HEK293 (cell line): ENCODE data around the gene UBE3C.
A peak's percentile ranks its signal among the peaks of the same experiment; 100 is the strongest.

Experiments used
- CTCF ChIA-PET: fragments of 350-600 bp; formaldehyde crosslinking; extraction: SDS; loops from one replicate; lab custom pipeline; 2021; ENCODE audit warnings: antibody characterized with exemption; lab: Yijun Ruan, JAX
- POLR2A ChIA-PET: fragments of 300-600 bp; formaldehyde crosslinking; extraction: SDS; loops from one replicate; lab custom pipeline; 2020; ENCODE audit warnings: antibody characterized with exemption, inconsistent platforms; lab: Yijun Ruan, JAX
- H3K27ac ChIP-seq: fragments of 200-500 bp; sonication (Bioruptor generic); 2 replicates; pipeline ENCODE4 v1.5.1; 2014; ENCODE audit warnings: low read depth, low read length, control low read depth, inconsistent platforms; ENCODE audit errors: extremely low read depth
- H3K36me3 ChIP-seq, 2 experiments: fragments of 200-500 bp in 1 of 2; sonication (Bioruptor generic) in 1 of 2; 1 replicate in 1 of 2; 2 replicates in 1 of 2; pipeline ENCODE4 v1.5.1; 2014 to 2017; ENCODE audit warnings: inconsistent platforms in 2 of 2, low read length in 2 of 2; ENCODE audit not compliant: control insufficient read depth in 2 of 2, insufficient read depth in 1 of 2
- H3K4me1 ChIP-seq: fragments of 200-500 bp; sonication (Bioruptor generic); 2 replicates; pipeline ENCODE4 v1.5.1; 2014; ENCODE audit warnings: mild to moderate bottlenecking, low read length, inconsistent platforms; ENCODE audit not compliant: control insufficient read depth, insufficient read depth
- H3K4me3 ChIP-seq: 2 replicates; pipeline ENCODE4 v1.5.1; 2011; ENCODE audit warnings: low read depth, mild to moderate bottlenecking, control low read depth, low read length, moderate library complexity
- H3K9me3 ChIP-seq: fragments of 200-500 bp; sonication (Bioruptor generic); 2 replicates; pipeline ENCODE4 v1.5.1; 2014; ENCODE audit warnings: low read depth, low read length, inconsistent platforms; ENCODE audit not compliant: control insufficient read depth, insufficient read depth
- EGR2 ChIP-seq: fragments of 450-650 bp; formaldehyde crosslinking; IDR thresholded peaks from 2 replicates; pipeline ENCODE4 v1.5.1; 2016; ENCODE audit warnings: low read depth, missing biosample characterization, missing genetic modification characterization
- GLIS1 ChIP-seq: fragments of 450-650 bp; formaldehyde crosslinking; IDR thresholded peaks from 2 replicates; pipeline ENCODE4 v1.5.1; 2016; ENCODE audit warnings: missing biosample characterization, missing genetic modification characterization
- HIC1 ChIP-seq: fragments of 450-650 bp; formaldehyde crosslinking; IDR thresholded peaks from 2 replicates; pipeline ENCODE4 v1.5.1; 2016; ENCODE audit warnings: missing biosample characterization, missing genetic modification characterization
- RBAK ChIP-seq: fragments of 450-650 bp; formaldehyde crosslinking; IDR thresholded peaks from 2 replicates; pipeline ENCODE4 v1.5.1; 2016; ENCODE audit warnings: missing biosample characterization, missing genetic modification characterization
- SCRT1 ChIP-seq: fragments of 450-650 bp; formaldehyde crosslinking; IDR thresholded peaks from 2 replicates; pipeline ENCODE4 v1.5.1; 2016; ENCODE audit warnings: missing biosample characterization, missing genetic modification characterization, borderline replicate concordance
- SCRT2 ChIP-seq: fragments of 450-650 bp; formaldehyde crosslinking; IDR thresholded peaks from 2 replicates; pipeline ENCODE4 v1.5.1; 2016; ENCODE audit warnings: missing biosample characterization, missing genetic modification characterization
- WT1 ChIP-seq: fragments of 450-650 bp; formaldehyde crosslinking; IDR thresholded peaks from 2 replicates; pipeline ENCODE4 v1.5.1; 2016; ENCODE audit warnings: missing biosample characterization, missing genetic modification characterization
- ZFHX2 ChIP-seq: fragments of 450-650 bp; formaldehyde crosslinking; conservative IDR thresholded peaks from 2 replicates; pipeline ENCODE4 v1.5.1; 2016; ENCODE audit warnings: missing biosample characterization, missing genetic modification characterization
- ZFP3 ChIP-seq: fragments of 450-650 bp; formaldehyde crosslinking; IDR thresholded peaks from 2 replicates; pipeline ENCODE4 v1.5.1; 2016; ENCODE audit warnings: low read depth, missing biosample characterization, missing genetic modification characterization
- ZFP37 ChIP-seq: fragments of 450-650 bp; formaldehyde crosslinking; IDR thresholded peaks from 2 replicates; pipeline ENCODE4 v1.5.1; 2016; ENCODE audit warnings: missing biosample characterization, missing genetic modification characterization
- ZFP69B ChIP-seq: fragments of 450-650 bp; formaldehyde crosslinking; IDR thresholded peaks from 2 replicates; pipeline ENCODE4 v1.5.1; 2016; ENCODE audit warnings: missing biosample characterization, missing genetic modification characterization
- ZNF18 ChIP-seq: fragments of 450-650 bp; formaldehyde crosslinking; IDR thresholded peaks from 2 replicates; pipeline ENCODE4 v1.5.1; 2016; ENCODE audit warnings: missing biosample characterization, missing genetic modification characterization
- ZNF341 ChIP-seq: fragments of 450-650 bp; formaldehyde crosslinking; IDR thresholded peaks from 2 replicates; pipeline ENCODE4; 2016; ENCODE audit warnings: low read depth, missing biosample characterization, missing genetic modification characterization
- ZNF394 ChIP-seq: fragments of 450-650 bp; formaldehyde crosslinking; IDR thresholded peaks from 2 replicates; pipeline ENCODE4 v1.5.1; 2016; ENCODE audit warnings: missing biosample characterization, missing genetic modification characterization, mild to moderate bottlenecking, moderate library complexity, borderline replicate concordance
- ZNF571 ChIP-seq: fragments of 450-650 bp; formaldehyde crosslinking; IDR thresholded peaks from 2 replicates; pipeline ENCODE4 v1.5.0; 2017; ENCODE audit warnings: missing biosample characterization, missing genetic modification characterization
- ZNF600 ChIP-seq: fragments of 450-650 bp; formaldehyde crosslinking; IDR thresholded peaks from 2 replicates; pipeline ENCODE4 v1.5.1; 2016; ENCODE audit warnings: missing biosample characterization, missing genetic modification characterization
- ZNF701 ChIP-seq: fragments of 450-650 bp; formaldehyde crosslinking; IDR thresholded peaks from 2 replicates; pipeline ENCODE4 v1.5.1; 2016; ENCODE audit warnings: missing biosample characterization, missing genetic modification characterization
- TF ChIP-seq, protein P1 (sequence below): fragments of 450-650 bp; formaldehyde crosslinking; IDR thresholded peaks from 2 replicates; pipeline ENCODE4 v1.5.1; 2016; ENCODE audit warnings: missing biosample characterization, missing genetic modification characterization
- TF ChIP-seq, protein P2 (sequence below): fragments of 450-650 bp; formaldehyde crosslinking; IDR thresholded peaks from 2 replicates; pipeline ENCODE4 v1.5.1; 2016; ENCODE audit warnings: missing biosample characterization, missing genetic modification characterization

UBE3C gene

GRCh38 chr7:157141525-157142060 lies 2.9 kb downstream of the UBE3C start:
- ChIA-PET CTCF (interaction anchor here (0.5 to 0.6 kb wide), 2 partner anchors 88 to 1330 kb away, joined by 3 to 5 read pairs; no protein-coding TSS in a partner anchor), POLR2A (no interaction called here)
- TF ChIP-seq SCRT1 (tag by site-specific recombination) (peak; percentile 70), HIC1 (tag by site-specific recombination) (no peak), SCRT2 (peak; percentile 86), ZNF571 (tag by site-specific recombination) (no peak)
- Histone ChIP-seq H3K4me1 (peaks cover 5% of the 10 kb centered on the region), H3K27ac (no peak overlapping the region), H3K9me3 (no peaks in the 10 kb centered on the region), H3K4me3 (no peak overlapping the region), H3K36me3 (peaks cover 0 to 46% of the 10 kb centered on the region in 2 experiments; a peak in 2 of 3 replicates)

GRCh38 chr7:157143788-157144187 lies 5.1 kb downstream of the UBE3C start:
- Histone ChIP-seq H3K36me3 (peaks cover 0 to 49% of the 10 kb centered on the region in 2 experiments; a peak in 2 of 3 replicates), H3K4me1 (peaks cover 5% of the 10 kb centered on the region), H3K27ac (no peak overlapping the region), H3K9me3 (no peaks in the 10 kb centered on the region), H3K4me3 (no peak overlapping the region)
- CTCF ChIA-PET, result no interaction called here
- 0 out of 2 replicates have a peak, but pooled peaks have one; percentile 54 for TF ChIP-seq ZNF600 (tag by site-specific recombination)
- TF ChIP-seq RBAK (tag by site-specific recombination), result no peak
- TF ChIP-seq EGR2, result 0 out of 2 replicates have a peak, but pooled peaks have one; percentile 13
- peak; percentile 82 for TF ChIP-seq ZNF341
- peak; percentile 59; the same call in 1 of the 2 replicates for TF ChIP-seq WT1 (tag by site-specific recombination)
- TF ChIP-seq ZFHX2 (tag by site-specific recombination), result 0 out of 2 replicates have a peak, but pooled peaks have one; percentile 12
- POLR2A ChIA-PET, result no interaction called here

- ChIA-PET POLR2A (no interaction called here), CTCF (interaction anchor here (0.6 kb wide), 1 partner anchor 13 kb away, joined by 3 read pairs; no protein-coding TSS in a partner anchor)
- H3K36me3 ChIP-seq, result peaks cover 0 to 19% of the 10 kb centered on the region in 2 experiments; a peak in 2 of 3 replicates
- H3K9me3 ChIP-seq, result no peaks in the 10 kb centered on the region
- H3K27ac ChIP-seq, result no peak overlapping the region
- 0 out of 2 replicates have a peak, but pooled peaks have one; percentile 6 for TF ChIP-seq ZNF394 (tag by site-specific recombination)
- no peak for TF ChIP-seq ZNF701 (tag by site-specific recombination)
- TF ChIP-seq, protein P1, sequence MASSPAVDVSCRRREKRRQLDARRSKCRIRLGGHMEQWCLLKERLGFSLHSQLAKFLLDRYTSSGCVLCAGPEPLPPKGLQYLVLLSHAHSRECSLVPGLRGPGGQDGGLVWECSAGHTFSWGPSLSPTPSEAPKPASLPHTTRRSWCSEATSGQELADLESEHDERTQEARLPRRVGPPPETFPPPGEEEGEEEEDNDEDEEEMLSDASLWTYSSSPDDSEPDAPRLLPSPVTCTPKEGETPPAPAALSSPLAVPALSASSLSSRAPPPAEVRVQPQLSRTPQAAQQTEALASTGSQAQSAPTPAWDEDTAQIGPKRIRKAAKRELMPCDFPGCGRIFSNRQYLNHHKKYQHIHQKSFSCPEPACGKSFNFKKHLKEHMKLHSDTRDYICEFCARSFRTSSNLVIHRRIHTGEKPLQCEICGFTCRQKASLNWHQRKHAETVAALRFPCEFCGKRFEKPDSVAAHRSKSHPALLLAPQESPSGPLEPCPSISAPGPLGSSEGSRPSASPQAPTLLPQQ (tag by site-specific recombination), result 0 out of 2 replicates have a peak, but pooled peaks have one; percentile 16
- no peak for TF ChIP-seq ZFP3 (tag by site-specific recombination)
- H3K4me3 ChIP-seq, result no peak overlapping the region
- H3K4me1 ChIP-seq, result peaks cover 8% of the 10 kb centered on the region; the same call in 1 of the 2 replicates
These were observed 10.6 kb downstream of the UBE3C start for GRCh38 chr7:157149317-157149716.

GRCh38 chr7:157150882-157151281 lies 12.2 kb downstream of the UBE3C start:
- POLR2A ChIA-PET, result no interaction called here
- Histone ChIP-seq H3K27ac (no peak overlapping the region), H3K4me1 (peaks cover 8% of the 10 kb centered on the region; the same call in 1 of the 2 replicates), H3K36me3 (peaks cover 0 to 11% of the 10 kb centered on the region in 2 experiments; a peak in 1 of 3 replicates), H3K4me3 (no peak overlapping the region), H3K9me3 (no peaks in the 10 kb centered on the region)
- CTCF ChIA-PET, result interaction anchor here (0.7 to 0.8 kb wide), 2 partner anchors 85 to 237 kb away, joined by 4 to 7 read pairs; no protein-coding TSS in a partner anchor
- TF ChIP-seq EGR2, result no peak
- TF ChIP-seq SCRT2, result no peak
- TF ChIP-seq, protein P2, sequence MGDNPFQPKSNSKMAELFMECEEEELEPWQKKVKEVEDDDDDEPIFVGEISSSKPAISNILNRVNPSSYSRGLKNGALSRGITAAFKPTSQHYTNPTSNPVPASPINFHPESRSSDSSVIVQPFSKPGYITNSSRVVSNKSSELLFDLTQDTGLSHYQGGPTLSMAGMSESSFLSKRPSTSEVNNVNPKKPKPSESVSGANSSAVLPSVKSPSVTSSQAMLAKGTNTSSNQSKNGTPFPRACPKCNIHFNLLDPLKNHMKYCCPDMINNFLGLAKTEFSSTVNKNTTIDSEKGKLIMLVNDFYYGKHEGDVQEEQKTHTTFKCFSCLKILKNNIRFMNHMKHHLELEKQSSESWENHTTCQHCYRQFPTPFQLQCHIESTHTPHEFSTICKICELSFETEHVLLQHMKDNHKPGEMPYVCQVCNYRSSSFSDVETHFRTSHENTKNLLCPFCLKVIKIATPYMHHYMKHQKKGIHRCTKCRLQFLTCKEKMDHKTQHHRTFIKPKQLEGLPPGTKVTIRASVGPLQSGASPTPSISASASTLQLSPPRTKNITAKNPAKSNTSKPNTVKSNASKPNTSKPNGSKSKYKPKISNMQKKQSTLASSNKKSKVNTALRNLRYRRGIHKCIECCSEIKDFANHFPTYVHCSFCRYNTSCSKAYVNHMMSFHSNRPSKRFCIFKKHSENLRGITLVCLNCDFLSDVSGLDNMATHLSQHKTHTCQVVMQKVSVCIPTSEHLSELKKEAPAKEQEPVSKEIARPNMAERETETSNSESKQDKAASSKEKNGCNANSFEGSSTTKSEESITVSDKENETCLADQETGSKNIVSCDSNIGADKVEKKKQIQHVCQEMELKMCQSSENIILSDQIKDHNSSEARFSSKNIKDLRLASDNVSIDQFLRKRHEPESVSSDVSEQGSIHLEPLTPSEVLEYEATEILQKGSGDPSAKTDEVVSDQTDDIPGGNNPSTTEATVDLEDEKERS (tag by site-specific recombination), result no peak
- TF ChIP-seq ZNF18 (tag by site-specific recombination), result no peak
- TF ChIP-seq GLIS1, result peak; percentile 83
- no peak for TF ChIP-seq ZFP69B (tag by site-specific recombination)
- no peak for TF ChIP-seq ZFP37 (tag by site-specific recombination)
